ENCODE measurements around the gene PLEKHS1. TPM values are rescaled to one million over a fixed set of nuclear protein-coding genes. Genes with fewer than 3 reads are reported as not detected.

The PLEKHS1 gene
- 10 to 100 TPM in 2 of 4 donors, 1 to 10 TPM in 1, under 1 TPM in 1; 0.60 to 12.0 (median 5.8) TPM for total RNA-seq

GRCh38 chr10:113751181-113751732 lies at the start of gene PLEKHS1:
Gene PLEKHS1 (plus strand): TSS chr10:113751682. CDS start chr10:113755278, 3,596 bp downstream.
- TF ChIP-seq POLR2AphosphoS5 (IDR thresholded peaks at IDR 0.05) (no peak), POLR2A (IDR thresholded peaks at IDR 0.05) (no peak), CTCF (IDR thresholded peaks at IDR 0.05) (no peak), EP300 (IDR thresholded peaks at IDR 0.05; ENCODE audit: low read depth) (no peak)
- Histone ChIP-seq H3K4me3 (peak within 1 kb of the TSS in 1 of 4 donors; percentile 27), H3K9me3 (no peaks in the 10 kb centered on the region), H3K27ac (peak within 1 kb of the TSS; percentile 45 to 80 (median 76)), H3K4me1 (peaks cover 0 to 70% (median 37%) of the 10 kb centered on the region in 4 donors), H3K27me3 (no peaks in the 10 kb centered on the region), H3K36me3 (no peaks in the 10 kb centered on the region)
- in situ Hi-C loops (cut with MboI; ENCODE audit: low pct_ligation_motif_present in 1 of 4, low pct_unique_long_range_greater_than_20kb in 1 of 4, low sequenced_read_pairs in 3 of 4): no loop called here
- no peak for DNase-seq
- 54 to 60% methylated on average over 1 to 3 of the region's 3 CpGs for WGBS, 2 donors (ENCODE audit: low coverage in 1 of 2)
- intact Hi-C loops (cut with DNase I; ENCODE audit: low total_unique reads): no loop called here

GRCh38 chr10:113704637-113705343 lies 46.7 kb upstream of the PLEKHS1 start:
- Histone ChIP-seq H3K27me3 (no peaks in the 10 kb centered on the region), H3K4me1 (peaks cover 0 to 19% (median 3%) of the 10 kb centered on the region in 4 donors), H3K36me3 (peaks cover 0 to 6% (median 0%) of the 10 kb centered on the region in 4 donors), H3K27ac (no peak overlapping the region), H3K9me3 (no peaks in the 10 kb centered on the region), H3K4me3 (no peak overlapping the region)
- TF ChIP-seq CTCF (IDR thresholded peaks at IDR 0.05) (peak; percentile 62 to 68 (median 64)), POLR2A (IDR thresholded peaks at IDR 0.05) (no peak)
- in situ Hi-C loops (cut with MboI; ENCODE audit: low pct_ligation_motif_present in 1 of 4, low pct_unique_long_range_greater_than_20kb in 1 of 4, low sequenced_read_pairs in 3 of 4): loop anchor here (10.0 kb wide), 2 partner anchors 390 to 400 kb away; no protein-coding TSS in a partner anchor
- DNase-seq: no peak
- intact Hi-C loops (cut with DNase I; ENCODE audit: low total_unique reads): no loop called here
- WGBS, 2 donors (ENCODE audit: low coverage in 1 of 2): 39 to 40% methylated on average over 4 to 6 of the region's 6 CpGs

GRCh38 chr10:113705344-113705652 lies 46.2 kb upstream of the PLEKHS1 start:
- in situ Hi-C loops (cut with MboI; ENCODE audit: low pct_ligation_motif_present in 1 of 4, low pct_unique_long_range_greater_than_20kb in 1 of 4, low sequenced_read_pairs in 3 of 4) (loop anchor here (10.0 kb wide), 2 partner anchors 390 to 400 kb away; no protein-coding TSS in a partner anchor), intact Hi-C loops (cut with DNase I; ENCODE audit: low total_unique reads) (no loop called here)
- H3K27ac ChIP-seq: no peak overlapping the region
- H3K4me1 ChIP-seq: peaks cover 0 to 25% (median 6%) of the 10 kb centered on the region in 4 donors
- H3K27me3 ChIP-seq: no peaks in the 10 kb centered on the region
- TF ChIP-seq CTCF (IDR thresholded peaks at IDR 0.05) (peak in 1 of 5 experiments; percentile 2), EP300 (IDR thresholded peaks at IDR 0.05; ENCODE audit: low read depth) (no peak)
- H3K9me3 ChIP-seq: no peaks in the 10 kb centered on the region
- no peak overlapping the region for H3K4me3 ChIP-seq
- no peak for DNase-seq
- peaks cover 0 to 1% (median 0%) of the 10 kb centered on the region in 4 donors for H3K36me3 ChIP-seq

GRCh38 chr10:113706623-113707022 lies 44.9 kb upstream of the PLEKHS1 start:
- H3K4me1 ChIP-seq: peaks cover 0 to 33% (median 6%) of the 10 kb centered on the region in 4 donors
- WGBS, 2 donors (ENCODE audit: low coverage in 1 of 2): 67 to 74% methylated on average over 2 to 5 of the region's 5 CpGs
- H3K9me3 ChIP-seq: no peaks in the 10 kb centered on the region
- H3K36me3 ChIP-seq: no peaks in the 10 kb centered on the region
- no peak for DNase-seq
- no peak overlapping the region for H3K27ac ChIP-seq
- no peak overlapping the region for H3K4me3 ChIP-seq
- no peak for TF ChIP-seq CTCF (IDR thresholded peaks at IDR 0.05)
- TF ChIP-seq POLR2AphosphoS5 (IDR thresholded peaks at IDR 0.05): no peak
- TF ChIP-seq POLR2A (IDR thresholded peaks at IDR 0.05): no peak
- TF ChIP-seq EP300 (IDR thresholded peaks at IDR 0.05; ENCODE audit: low read depth): no peak
- intact Hi-C loops (cut with DNase I; ENCODE audit: low total_unique reads): no loop called here
- in situ Hi-C loops (cut with MboI; ENCODE audit: low pct_ligation_motif_present in 1 of 4, low pct_unique_long_range_greater_than_20kb in 1 of 4, low sequenced_read_pairs in 3 of 4): loop anchor here (10.0 kb wide), 2 partner anchors 388 to 398 kb away; no protein-coding TSS in a partner anchor
- no peaks in the 10 kb centered on the region for H3K27me3 ChIP-seq
